ENCODE results near the gene TMEM121.
"Not testable (repeated sequence)": the region's sequence is repeated elsewhere in the genome, so short reads cannot be mapped to it uniquely, and the experiment has no call there.

DNA sequence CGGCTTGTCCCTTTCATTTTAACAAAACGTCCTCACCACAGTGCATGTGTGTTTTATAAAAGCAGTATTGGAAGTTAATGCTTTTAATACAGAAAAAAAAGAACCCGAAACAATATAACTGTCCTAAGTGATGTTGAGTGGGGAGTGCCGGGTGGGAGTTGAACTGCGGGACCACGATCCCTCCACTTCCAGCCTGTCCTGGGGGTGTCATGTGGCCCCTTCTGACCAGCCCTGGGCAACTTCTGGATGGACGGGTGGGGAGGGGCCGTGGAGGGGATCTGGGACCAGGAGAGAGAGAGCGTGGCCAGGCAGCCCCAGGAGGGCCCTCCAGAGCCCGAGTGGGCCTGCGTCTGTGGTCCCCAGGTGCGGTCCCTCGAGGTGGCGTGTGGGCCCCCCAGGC lies 35.0 kb downstream of the TMEM121 start:
- TF ChIP-seq, protein P1, sequence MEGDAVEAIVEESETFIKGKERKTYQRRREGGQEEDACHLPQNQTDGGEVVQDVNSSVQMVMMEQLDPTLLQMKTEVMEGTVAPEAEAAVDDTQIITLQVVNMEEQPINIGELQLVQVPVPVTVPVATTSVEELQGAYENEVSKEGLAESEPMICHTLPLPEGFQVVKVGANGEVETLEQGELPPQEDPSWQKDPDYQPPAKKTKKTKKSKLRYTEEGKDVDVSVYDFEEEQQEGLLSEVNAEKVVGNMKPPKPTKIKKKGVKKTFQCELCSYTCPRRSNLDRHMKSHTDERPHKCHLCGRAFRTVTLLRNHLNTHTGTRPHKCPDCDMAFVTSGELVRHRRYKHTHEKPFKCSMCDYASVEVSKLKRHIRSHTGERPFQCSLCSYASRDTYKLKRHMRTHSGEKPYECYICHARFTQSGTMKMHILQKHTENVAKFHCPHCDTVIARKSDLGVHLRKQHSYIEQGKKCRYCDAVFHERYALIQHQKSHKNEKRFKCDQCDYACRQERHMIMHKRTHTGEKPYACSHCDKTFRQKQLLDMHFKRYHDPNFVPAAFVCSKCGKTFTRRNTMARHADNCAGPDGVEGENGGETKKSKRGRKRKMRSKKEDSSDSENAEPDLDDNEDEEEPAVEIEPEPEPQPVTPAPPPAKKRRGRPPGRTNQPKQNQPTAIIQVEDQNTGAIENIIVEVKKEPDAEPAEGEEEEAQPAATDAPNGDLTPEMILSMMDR (IDR thresholded peaks at IDR 0.05; ENCODE audit: insufficient read depth, low read depth, low read length), result not testable (repeated sequence)
- TF ChIP-seq EZH2 (IDR thresholded peaks at IDR 0.05; ENCODE audit: insufficient read depth, low read length), result not testable (repeated sequence)
